GM04503 (cell line): ENCODE data around the gene HDHD3.

Experiments
- DNase-seq: peaks from one replicate; pipeline ENCODE4 v3.0.0-alpha.2; 2012; ENCODE audit warnings: low read depth

Gene HDHD3

GRCh38 chr9:113363336-113363735 lies 13.4 kb downstream of the HDHD3 start:
- no peak for DNase-seq

DNA sequence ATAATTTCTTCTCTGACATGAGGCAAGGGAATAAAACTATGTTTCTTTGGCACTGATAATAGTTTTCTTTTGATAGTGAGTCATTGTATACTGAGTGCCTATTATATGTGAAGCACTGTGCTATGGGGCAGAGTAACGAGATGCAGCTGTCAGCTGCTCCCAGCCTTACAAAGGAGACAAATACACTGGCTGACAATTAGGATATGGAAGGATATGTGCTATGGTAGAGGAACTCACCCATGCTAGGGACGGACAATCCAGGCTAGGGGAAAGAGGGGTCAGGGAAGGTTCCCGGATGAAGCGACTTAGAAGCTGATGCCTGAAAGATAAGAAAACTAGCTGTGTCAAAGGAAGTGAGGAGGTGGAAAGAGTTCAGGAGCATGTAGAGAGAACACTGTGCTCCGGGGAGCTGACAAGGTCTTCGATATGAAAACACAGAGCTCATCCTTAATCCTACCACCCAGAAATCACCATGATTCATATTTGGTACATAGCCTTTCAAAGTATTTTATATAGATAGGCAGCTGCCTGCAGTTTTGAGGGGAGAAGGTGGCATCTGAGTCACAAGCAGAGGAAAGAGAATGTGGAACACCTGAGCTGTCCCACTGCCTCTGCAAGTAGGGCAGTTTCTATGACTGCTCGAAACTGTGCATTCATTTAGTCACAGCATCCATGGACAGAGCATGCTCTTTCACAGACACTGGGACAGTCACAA lies 15.3 kb downstream of the HDHD3 start:
- no peak for DNase-seq

GRCh38 chr9:113360242-113360842 lies 16.4 kb downstream of the HDHD3 start:
- DNase-seq, result no peak

GRCh38 chr9:113359385-113359784 lies 17.4 kb downstream of the HDHD3 start:
- DNase-seq, result no peak

GRCh38 chr9:113356686-113357292 lies 20.0 kb downstream of the HDHD3 start:
- DNase-seq, result no peak

DNA sequence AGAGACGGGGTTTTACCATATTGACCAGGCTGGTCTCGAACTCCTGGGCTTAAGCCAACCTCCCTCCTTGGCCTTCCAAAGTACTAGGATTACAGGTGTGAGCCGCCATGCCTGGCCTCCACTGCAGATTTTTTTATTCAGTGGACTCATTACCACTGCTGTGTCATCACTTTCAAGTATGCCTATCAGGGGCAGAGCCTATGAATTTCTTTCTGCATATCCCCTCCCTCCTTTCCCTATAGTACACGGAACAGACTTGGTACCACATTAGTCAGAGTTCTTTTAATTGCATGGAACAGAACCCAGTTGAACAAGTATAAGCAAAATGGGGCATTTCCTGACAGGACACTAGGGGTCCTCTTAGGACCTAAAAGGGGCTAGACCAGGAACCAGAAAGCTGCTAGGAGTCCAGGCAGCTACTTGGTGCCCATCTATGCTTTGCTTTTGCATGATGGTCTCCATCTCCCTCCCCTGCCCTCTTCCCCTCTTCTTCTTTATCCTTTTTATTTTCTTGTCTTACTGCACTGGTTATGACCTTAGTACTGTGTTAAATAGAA lies 21.7 kb downstream of the HDHD3 start:
- no peak for DNase-seq

DNA sequence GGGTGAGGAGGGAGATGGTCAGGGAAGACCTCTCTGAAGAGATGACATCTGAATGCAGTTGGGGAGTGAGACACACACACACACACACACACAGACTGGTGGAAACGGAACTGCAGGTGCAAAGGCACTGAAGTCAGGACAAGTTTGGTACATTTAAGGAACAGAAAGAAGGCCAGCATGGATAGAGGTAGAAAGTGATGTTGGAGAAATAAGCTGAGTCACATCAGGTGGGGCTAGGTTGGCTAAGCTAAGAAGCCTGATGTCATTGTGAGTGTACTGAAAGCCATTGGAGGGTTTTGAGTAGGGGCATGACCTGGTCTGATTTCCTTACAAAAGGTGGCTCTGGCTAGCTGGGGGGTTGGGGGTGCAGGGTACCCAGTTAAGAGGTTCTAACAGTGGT lies 24.4 kb downstream of the HDHD3 start:
- DNase-seq, result no peak

DNA sequence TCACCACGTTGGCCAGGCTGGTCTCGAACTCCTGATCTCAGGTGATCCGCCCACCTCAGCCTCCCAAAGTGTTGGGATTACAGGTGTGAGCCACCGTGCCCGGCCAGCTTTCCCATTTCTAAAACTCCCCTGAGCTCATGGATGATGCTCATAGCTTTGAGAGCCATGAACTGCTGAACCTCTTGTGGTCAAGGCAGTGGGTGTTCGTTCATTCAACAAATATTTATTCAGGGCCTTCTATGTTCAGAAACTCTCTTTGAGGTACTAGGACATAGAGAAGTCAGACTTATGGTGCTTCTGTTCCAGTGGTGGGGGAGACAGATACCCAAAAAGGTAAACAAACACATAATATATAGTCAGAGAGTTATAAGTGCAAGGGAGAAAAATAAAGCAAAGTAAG lies 24.8 kb downstream of the HDHD3 start:
- DNase-seq, result no peak

GRCh38 chr9:113350937-113351336 lies 25.8 kb downstream of the HDHD3 start:
- DNase-seq, result no peak

GRCh38 chr9:113350107-113350661 lies 26.6 kb downstream of the HDHD3 start:
- no peak for DNase-seq

GRCh38 chr9:113349445-113350094 lies 27.2 kb downstream of the HDHD3 start, which contains the start of gene BSPRY:
BSPRY (plus strand) TSS chr9:113349541; CDS start chr9:113349580, 39 bp downstream.
- no peak for DNase-seq

DNA sequence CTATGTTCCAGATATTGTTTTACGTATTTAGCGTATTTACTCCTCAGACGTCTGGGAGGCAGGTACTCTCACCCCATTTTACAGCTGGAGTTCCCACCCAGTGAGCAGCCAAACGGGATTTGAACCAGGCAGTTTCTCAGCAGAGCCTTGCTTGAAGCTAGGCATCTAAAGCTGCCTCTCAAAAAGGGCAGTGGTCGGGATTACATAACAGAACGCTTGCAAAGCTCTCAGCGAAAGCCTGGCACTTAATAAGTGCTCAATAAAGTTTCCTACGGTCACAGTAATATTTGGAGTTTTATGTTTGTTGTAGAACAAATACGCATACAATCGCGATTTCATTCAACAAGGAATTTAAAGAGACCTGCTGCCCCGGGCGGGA lies 27.7 kb downstream of the HDHD3 start:
- no peak for DNase-seq

DNA sequence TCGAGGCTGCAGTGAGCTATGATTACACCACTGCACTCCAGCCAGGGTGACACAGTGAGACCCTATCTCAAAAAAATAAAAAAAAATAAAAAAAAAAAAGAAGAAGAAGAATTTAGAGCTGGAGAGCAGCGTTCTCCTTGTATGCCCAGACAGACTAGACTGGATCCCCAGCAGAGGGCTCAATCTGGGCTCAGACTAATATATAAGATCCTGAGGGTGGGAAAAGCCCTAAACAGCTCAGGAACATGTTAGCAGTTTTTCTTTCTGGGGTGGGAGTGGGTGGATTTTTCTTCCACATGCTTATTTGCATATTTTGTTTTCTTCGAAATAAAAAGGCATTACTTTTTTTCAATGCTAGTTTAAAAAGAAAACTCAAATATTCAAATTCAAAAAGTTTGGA lies 28.3 kb downstream of the HDHD3 start:
- DNase-seq, result no peak

GRCh38 chr9:113345671-113346070 lies 31.1 kb downstream of the HDHD3 start:
- no peak for DNase-seq

GRCh38 chr9:113345190-113345589 lies 31.6 kb downstream of the HDHD3 start:
- DNase-seq, result no peak

DNA sequence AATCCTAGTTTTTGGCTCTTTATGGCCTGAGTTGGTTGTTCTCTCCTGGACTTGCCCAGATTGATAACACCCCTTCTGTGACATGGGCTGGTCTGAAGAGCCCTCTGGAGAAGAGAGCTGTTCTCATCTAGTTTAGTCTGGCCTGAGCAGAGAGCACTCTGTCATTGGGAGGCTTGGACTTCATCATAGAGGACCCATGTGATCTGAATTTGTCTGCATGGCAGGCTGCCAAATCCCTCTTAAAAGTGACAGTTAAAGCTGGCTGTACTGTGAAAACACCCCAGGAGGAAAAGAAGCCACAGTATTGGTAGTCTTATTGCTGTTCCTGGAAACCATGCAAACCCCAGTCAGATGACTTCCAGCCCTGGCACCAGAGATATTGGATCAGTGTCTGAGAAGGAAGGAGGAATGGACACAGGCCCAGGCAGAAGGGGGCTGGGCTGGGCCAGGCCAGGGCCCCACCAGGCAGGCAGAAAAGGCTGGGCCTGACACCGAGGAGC lies 33.0 kb downstream of the HDHD3 start:
- peak; percentile 56 for DNase-seq

DNA sequence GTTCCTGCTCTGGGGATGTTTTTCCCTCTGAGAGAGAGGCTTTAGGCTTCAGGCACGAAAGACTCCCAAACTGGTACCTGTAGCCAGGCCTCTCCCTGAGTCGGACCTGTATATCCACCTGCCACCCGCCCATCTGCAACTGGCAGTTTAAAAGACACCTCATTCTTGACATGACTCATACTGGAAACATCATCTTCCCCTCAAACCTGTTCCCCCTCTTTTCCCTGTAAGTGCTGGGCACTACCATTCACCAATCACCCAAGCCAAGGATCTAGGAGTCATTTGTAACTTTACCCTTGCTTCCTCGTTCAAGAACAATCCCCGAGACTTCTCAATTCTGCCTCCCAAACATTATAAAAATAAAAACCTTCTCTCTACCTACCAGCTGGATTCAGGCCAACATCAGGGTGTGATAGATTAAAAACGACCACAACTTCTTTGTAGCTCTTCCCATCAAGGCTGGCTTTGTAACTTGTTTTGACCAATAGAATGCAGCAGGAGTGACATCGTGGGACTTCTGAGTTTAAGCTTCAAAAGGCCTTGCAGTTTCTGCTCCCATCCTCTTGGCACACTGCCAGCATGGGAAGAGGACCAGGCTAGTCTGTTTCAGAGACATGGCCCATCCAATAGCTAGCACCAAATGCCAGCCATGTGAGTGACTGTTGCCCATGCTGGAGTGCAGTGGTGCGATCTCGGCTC lies 34.9 kb downstream of the HDHD3 start:
- no peak for DNase-seq

DNA sequence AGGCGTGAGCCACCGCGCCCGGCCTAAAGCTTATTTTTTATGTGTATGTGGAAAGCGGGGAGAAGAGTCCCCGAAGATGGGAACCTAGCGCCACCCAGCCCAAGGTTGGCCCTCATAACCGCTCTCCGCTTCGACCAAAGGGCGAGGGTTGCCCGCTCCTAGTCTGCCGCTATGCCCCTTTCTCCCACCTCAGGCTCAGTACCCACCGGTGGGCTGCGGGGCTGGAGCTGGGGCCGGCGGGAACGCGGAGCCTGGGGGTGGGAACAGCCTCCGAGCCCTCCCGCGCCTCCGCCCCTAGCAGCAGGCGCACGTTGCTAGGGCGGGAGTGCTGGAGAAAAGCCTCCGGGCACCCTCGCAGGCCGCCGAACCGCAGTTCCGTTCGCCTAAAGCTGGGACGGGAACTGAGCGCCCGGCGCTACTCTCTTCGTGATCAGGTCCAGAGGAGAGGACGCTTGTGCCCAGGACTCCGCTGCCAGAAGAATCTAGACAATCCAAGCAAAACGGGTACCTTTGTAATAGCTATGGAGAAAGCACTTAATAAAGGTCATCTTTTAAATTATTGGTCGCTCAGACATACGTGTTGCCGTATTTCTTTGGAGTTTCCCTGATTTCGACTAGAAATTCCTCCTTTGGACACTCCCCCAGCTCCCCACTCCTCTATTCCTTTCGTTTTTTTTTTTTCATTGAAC lies 36.6 kb downstream of the HDHD3 start, which contains the start of gene WDR31:
Gene WDR31 (minus strand): TSS at position 265 of the 689 bp plus-strand sequence. CDS start 8,253 bp downstream, outside the sequence.
- peak; percentile 47 for DNase-seq

DNA sequence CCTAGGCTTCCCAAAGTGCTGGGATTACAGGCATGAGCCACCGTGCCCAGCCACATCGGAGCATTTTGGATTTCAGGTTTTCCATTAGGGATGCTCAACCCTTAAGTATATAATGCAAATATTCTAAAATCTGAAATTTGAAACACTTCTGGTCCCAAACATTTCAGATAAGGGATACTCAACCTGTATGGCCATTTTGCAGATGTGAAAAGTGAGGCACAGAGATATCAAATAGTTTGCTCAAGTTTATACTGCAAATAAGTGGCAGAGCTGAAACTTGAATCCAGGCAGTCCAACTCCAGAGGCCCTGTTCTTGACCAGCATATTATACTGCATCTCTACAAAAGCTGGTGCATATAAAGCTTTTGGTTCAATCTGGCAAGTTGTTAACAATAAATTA lies 39.1 kb downstream of the HDHD3 start:
- no peak for DNase-seq

DNA sequence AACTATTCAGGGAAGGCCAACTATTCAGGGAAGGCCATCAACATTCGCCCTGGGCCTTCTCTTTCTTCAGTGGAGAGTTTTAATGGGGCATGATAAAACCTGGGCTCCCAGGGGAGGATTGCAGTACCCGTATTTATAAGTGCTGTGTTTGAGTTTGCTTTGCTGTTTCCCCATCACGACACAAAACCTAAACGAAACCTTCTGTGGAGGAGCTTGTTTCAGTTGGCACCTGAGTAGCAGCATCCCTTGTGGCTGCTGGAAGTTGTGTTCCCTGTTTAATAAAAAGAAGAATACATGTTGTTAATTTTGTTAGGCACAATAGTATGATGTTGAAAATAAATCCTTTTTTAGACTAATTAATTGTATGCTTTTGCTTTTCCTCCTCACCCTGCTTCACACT lies 45.0 kb downstream of the HDHD3 start:
- DNase-seq, result no peak
